Heart right ventricle (tissue), 16 donors: ENCODE results near the gene RAD51B. TPM values are rescaled to one million over a fixed set of nuclear protein-coding genes. Genes with fewer than 3 reads are reported as not detected.

Source experiments
- ATAC-seq, 8 donors: fragments of 200-7000 bp; cut with Tn5 transposase; one replicate each; pipeline ENCODE4 v1.9.1; 2020; ENCODE audit warnings: mild to moderate bottlenecking in 8 of 8, moderate library complexity in 8 of 8, moderate number of reproducible peaks in 1 of 8
- DNase-seq, 2 donors: peaks; one replicate each; pipeline ENCODE4 v3.0.0-alpha.2; 2020
- H3K27ac ChIP-seq, 10 donors: fragments of 200-600 bp; sonication (generic) in 2 of 10; one replicate each; pipeline versions ENCODE4 v1.5.0 to v1.8.0; 2020 to 2022; ENCODE audit warnings: mild to moderate bottlenecking in 3 of 10
- H3K27me3 ChIP-seq, 7 donors: fragments of 200-600 bp; one replicate each; pipeline ENCODE4 v1.8.0; 2021 to 2022; ENCODE audit warnings: mild to moderate bottlenecking in 2 of 7
- H3K36me3 ChIP-seq, 9 donors: fragments of 200-600 bp; sonication (generic) in 1 of 9; one replicate each; pipeline versions ENCODE4 v1.5.0 to v1.8.0; 2020 to 2022; ENCODE audit warnings: mild to moderate bottlenecking in 2 of 9
- H3K4me1 ChIP-seq, 9 donors: fragments of 200-600 bp; sonication (generic) in 1 of 9; one replicate each; pipeline versions ENCODE4 v1.5.0 to v1.8.0; 2020 to 2022; ENCODE audit warnings: mild to moderate bottlenecking in 4 of 9
- H3K4me3 ChIP-seq, 10 donors: fragments of 200-600 bp; sonication (generic) in 2 of 10; one replicate each; pipeline versions ENCODE4 v1.5.0 to v1.8.0; 2020 to 2022; ENCODE audit warnings: mild to moderate bottlenecking in 7 of 10, moderate library complexity in 2 of 10
- H3K9me3 ChIP-seq, 11 donors: fragments of 200-600 bp in 10 of 11; sonication (generic) in 2 of 11; one replicate each; pipeline versions ENCODE4 v1.5.0 to v1.8.0; 2013 to 2022; ENCODE audit warnings: mild to moderate bottlenecking in 2 of 11, control low read depth in 1 of 11, moderate library complexity in 1 of 11
- WGBS, 2 donors: extraction: QIAGEN DNeasy Blood & Tissue Kit; methylation state at CpG; one replicate each; pipeline ENCODE4 v1.1.7; 2013; ENCODE audit warnings: inconsistent platforms in 1 of 2; 5-methylcytosine and 5-hydroxymethylcytosine counted together
- intact Hi-C, 10 donors: fragments of 100-400 bp; cut with DNase I; formaldehyde crosslinking; loops; one replicate each; pipeline versions ENCODE4 v1.11.1 to v1.14.2; 2022
- polyA plus RNA-seq, 2 donors: library from polyadenylated mRNA; stranded (reverse); fragments of 200-250 nt; gene quantifications; one replicate each; pipeline ENCODE4 v1.2.3, GENCODE V29; 2013
- total RNA-seq, 10 donors: library from RNA; stranded (reverse); fragmentation: NEBNext Ultra II Directional in 3 of 10; extraction: Animal tissue kit (Norgen Biotek cat#: 25700) in 3 of 10; gene quantifications; one replicate each; pipeline versions ENCODE4 v1.2.1 to v1.2.4, GENCODE V29; 2021 to 2023
- TF ChIP-seq, protein P1 (sequence below), 9 donors: fragments of 200-600 bp; sonication (generic) in 2 of 9; IDR thresholded peaks; one replicate each; pipeline versions ENCODE4 v1.5.0 to v1.8.0; 2021 to 2022; ENCODE audit warnings: antibody characterized with exemption in 9 of 9, mild to moderate bottlenecking in 5 of 9, moderate library complexity in 1 of 9
- donor health status: Arrhythmogenic right ventricular cardiomyopathy.
- donor health status: ischemic (EF 13 %, LVEDD 7.1; RV severe dilation, severe dysfunction).
- donor health status: healthy with polysubstance abuse.
- donor health status: DM: no; HTN: yes; CAD: no.
- donor health status: DM: no; HTN: no; CAD: no.
- donor health status: ischemic (EF 25% LVEDD 6.9; RV normal size, moderate dysfunction).
- donor health status: ischemic (EF 25% LVEDD 5.7; RV mildly dilated, moderate dysfunction).
- donor health status: healthy.
- donor health status: DM: yes; HTN: yes; CAD: no.
- donor health status: Ischemic cardiomyopathy.
- donor health status: ischemic (EF 35%, LVEDD 5.7; RV mildly dilated, moderate dysfunction).
- donor health status: nonischemic (EF 11% LVEDD 7.7; RV severe dilation, severe dysfunction).
- donor health status: DM: yes; HTN: yes; CAD: no.
- donor health status: PGD.
- donor health status: ischemic (EF 29% LVEDD 5.4; RV normal size, mild dysfunction).
- donor health status: nonischemic (EF 23%, LVEDD 6.1; RV moderate dilation, normal function).

RAD51B gene
- total and polyA plus RNA-seq, 12 donors, result 0.88 to 8.6 (median 3.5) TPM

DNA sequence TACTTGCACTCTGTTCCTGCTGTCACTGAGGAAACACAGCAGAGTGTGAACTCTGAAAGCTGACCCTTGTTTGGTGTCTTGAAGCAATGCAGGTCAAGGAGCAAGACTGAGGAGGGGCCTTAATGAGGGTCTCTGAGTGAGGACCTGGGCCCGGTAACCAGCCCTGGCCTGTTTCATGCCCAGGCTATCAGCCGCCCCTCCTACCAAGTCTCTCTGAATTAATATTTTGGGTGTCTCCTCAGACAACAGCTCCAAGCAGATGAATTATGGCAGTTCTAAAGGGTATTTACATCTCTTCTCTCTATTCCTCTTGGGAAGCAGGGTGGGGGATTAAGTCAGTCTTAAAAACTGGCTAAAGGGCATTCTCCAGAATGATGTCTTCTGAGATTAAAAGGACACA, 578.8 kb downstream of the RAD51B start:
- TF ChIP-seq, protein P1, sequence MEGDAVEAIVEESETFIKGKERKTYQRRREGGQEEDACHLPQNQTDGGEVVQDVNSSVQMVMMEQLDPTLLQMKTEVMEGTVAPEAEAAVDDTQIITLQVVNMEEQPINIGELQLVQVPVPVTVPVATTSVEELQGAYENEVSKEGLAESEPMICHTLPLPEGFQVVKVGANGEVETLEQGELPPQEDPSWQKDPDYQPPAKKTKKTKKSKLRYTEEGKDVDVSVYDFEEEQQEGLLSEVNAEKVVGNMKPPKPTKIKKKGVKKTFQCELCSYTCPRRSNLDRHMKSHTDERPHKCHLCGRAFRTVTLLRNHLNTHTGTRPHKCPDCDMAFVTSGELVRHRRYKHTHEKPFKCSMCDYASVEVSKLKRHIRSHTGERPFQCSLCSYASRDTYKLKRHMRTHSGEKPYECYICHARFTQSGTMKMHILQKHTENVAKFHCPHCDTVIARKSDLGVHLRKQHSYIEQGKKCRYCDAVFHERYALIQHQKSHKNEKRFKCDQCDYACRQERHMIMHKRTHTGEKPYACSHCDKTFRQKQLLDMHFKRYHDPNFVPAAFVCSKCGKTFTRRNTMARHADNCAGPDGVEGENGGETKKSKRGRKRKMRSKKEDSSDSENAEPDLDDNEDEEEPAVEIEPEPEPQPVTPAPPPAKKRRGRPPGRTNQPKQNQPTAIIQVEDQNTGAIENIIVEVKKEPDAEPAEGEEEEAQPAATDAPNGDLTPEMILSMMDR (IDR thresholded peaks at IDR 0.05), result no peak
- ATAC-seq (no peak), DNase-seq (no peak)
- Histone ChIP-seq H3K27ac (peak overlapping the region in 8 of 10 donors; percentile 1 to 91 (median 50)), H3K9me3 (no peaks in the 10 kb centered on the region), H3K4me3 (no peak overlapping the region), H3K36me3 (no peaks in the 10 kb centered on the region), H3K4me1 (peaks cover 10 to 91% (median 73%) of the 10 kb centered on the region in 9 donors), H3K27me3 (no peaks in the 10 kb centered on the region)
- WGBS, 2 donors, result 100% methylated on average over 2 of the region's 2 CpGs
- intact Hi-C loops, result loop anchor here in 6 of 10 donors (10.0 kb wide), 3 partner anchors 56 to 396 kb away; partner anchors contain the start of gene ZFP36L1 (in 3 of the 6)

DNA sequence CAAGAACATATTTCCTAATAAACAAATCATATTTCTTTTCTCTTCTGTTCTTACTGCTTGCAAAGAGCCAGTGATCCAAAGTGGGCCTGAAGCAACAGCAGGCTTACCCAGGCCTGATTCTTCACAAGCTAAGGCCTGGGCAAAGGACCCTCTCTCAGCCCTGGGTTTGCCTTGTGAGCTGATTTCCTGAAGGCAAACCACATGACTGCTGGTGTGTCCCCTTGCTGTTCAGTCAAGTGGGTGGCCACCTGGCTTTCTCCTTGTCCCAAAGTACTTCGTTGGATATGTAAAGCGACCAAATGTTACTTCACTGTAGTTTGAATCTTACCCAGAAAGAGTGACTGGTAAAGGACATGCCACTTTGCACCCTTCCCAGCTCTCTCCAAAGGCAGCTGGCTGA, 580.4 kb downstream of the RAD51B start:
- no peak for ATAC-seq
- no peak for DNase-seq
- Histone ChIP-seq H3K27ac (peak overlapping the region in 4 of 10 donors; percentile 12 to 91 (median 46)), H3K4me1 (peaks cover 6 to 91% (median 74%) of the 10 kb centered on the region in 9 donors), H3K27me3 (no peaks in the 10 kb centered on the region), H3K4me3 (no peak overlapping the region), H3K9me3 (no peaks in the 10 kb centered on the region), H3K36me3 (no peaks in the 10 kb centered on the region)
- intact Hi-C loops, result loop anchor here in 6 of 10 donors (10.0 kb wide), 3 partner anchors 55 to 395 kb away; partner anchors contain the start of gene ZFP36L1 (in 3 of the 6)
- WGBS, 2 donors, result 87 to 90% methylated on average over 2 of the region's 2 CpGs
- TF ChIP-seq, protein P1 (IDR thresholded peaks at IDR 0.05), result no peak

DNA sequence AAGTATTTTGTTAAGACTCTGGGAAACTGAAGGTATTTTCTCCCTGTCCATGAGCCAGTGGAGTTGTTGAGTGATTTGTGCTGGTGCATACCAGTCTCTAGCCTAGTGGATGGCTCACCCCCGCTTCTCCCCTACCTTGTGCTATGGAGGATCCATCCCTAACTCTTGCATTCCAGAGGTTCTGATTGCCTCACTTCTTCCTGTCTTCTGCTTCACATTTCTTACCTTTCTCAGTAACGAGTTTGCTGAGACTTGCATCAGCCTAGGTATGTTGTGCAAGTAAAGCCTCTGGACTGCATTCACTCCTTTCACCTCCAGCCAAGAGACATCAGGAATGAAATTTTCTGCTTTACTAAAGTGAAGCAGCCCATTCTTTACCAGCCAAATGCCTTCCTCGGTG, 581.7 kb downstream of the RAD51B start:
- DNase-seq, result no peak
- no peaks in the 10 kb centered on the region for H3K9me3 ChIP-seq
- 76 to 81% methylated on average over 3 of the region's 3 CpGs for WGBS, 2 donors
- TF ChIP-seq, protein P1 (IDR thresholded peaks at IDR 0.05), result no peak
- no peaks in the 10 kb centered on the region for H3K36me3 ChIP-seq
- peaks cover 6 to 88% (median 70%) of the 10 kb centered on the region in 9 donors for H3K4me1 ChIP-seq
- intact Hi-C loops, result no loop called here
- H3K27ac ChIP-seq, result peak overlapping the region in 3 of 10 donors; percentile 2 to 71 (median 15)
- no peaks in the 10 kb centered on the region for H3K27me3 ChIP-seq
- no peak overlapping the region for H3K4me3 ChIP-seq
- ATAC-seq, result no peak

DNA sequence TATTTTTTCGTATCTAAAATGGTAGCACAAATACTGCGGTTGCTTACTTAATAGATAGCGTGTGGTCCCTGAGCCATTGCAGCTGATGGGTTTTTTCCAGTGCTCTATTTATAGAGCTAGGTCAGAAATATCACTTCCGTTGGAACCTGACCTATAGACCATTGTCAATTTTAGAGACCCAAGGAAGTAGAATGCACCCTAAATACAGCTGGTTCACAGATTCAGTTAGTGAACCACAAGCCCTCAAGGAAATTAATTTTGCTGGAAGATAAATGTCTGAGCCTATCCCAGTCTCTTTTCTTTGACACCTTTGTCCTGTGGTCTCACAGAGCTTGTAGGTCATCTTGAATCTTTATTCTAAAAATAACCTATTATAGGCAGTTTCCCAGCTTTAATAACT, 582.3 kb downstream of the RAD51B start:
- Histone ChIP-seq H3K4me3 (no peak overlapping the region), H3K27ac (peak overlapping the region in 2 of 10 donors; percentile 30 to 71), H3K4me1 (peaks cover 6 to 86% (median 70%) of the 10 kb centered on the region in 9 donors), H3K36me3 (no peaks in the 10 kb centered on the region), H3K27me3 (no peaks in the 10 kb centered on the region), H3K9me3 (no peaks in the 10 kb centered on the region)
- intact Hi-C loops, result no loop called here
- no peak for DNase-seq
- ATAC-seq, result peak in 3 of 8 donors; percentile 47 to 61 (median 61)
- 36 to 54% methylated on average over 4 of the region's 4 CpGs for WGBS, 2 donors
- TF ChIP-seq, protein P1 (IDR thresholded peaks at IDR 0.05), result no peak
